NCI-H2029 (cell line): Measurements from ENCODE around the gene PLA2R1.

Experiments
- DNase-seq: peaks from one replicate; lab custom pipeline; 2025; lab: John Stamatoyannopoulos, UW

The PLA2R1 gene

GRCh38 chr2:159933727-159934049 lies 128.7 kb downstream of the PLA2R1 start:
- no peak for DNase-seq

GRCh38 chr2:159933040-159933726 lies 129.2 kb downstream of the PLA2R1 start:
- no peak for DNase-seq

GRCh38 chr2:159926695-159927094 lies 135.7 kb downstream of the PLA2R1 start:
- DNase-seq = no peak

- DNase-seq = peak; percentile 18
Observed at GRCh38 chr2:159925975-159926374, 136.4 kb downstream of the PLA2R1 start.

GRCh38 chr2:159922563-159922962 lies 139.9 kb downstream of the PLA2R1 start:
- no peak for DNase-seq

- DNase-seq = no peak
Observed at GRCh38 chr2:159921752-159922404, 140.5 kb downstream of the PLA2R1 start.

GRCh38 chr2:159916511-159916910 lies 145.9 kb downstream of the PLA2R1 start:
- no peak for DNase-seq

GRCh38 chr2:159913900-159914299 lies 148.5 kb downstream of the PLA2R1 start:
- DNase-seq = no peak

GRCh38 chr2:159912580-159912979 lies 149.8 kb downstream of the PLA2R1 start:
- DNase-seq = no peak

- no peak for DNase-seq
Observed at GRCh38 chr2:159910951-159911350, 151.5 kb downstream of the PLA2R1 start.

GRCh38 chr2:159908623-159909022 lies 153.8 kb downstream of the PLA2R1 start:
- no peak for DNase-seq

GRCh38 chr2:159907909-159908308 lies 154.5 kb downstream of the PLA2R1 start:
- peak; percentile 47 for DNase-seq

GRCh38 chr2:159905926-159906714 lies 156.3 kb downstream of the PLA2R1 start:
- DNase-seq = no peak

- no peak for DNase-seq
Observed at GRCh38 chr2:159904959-159905305, 157.5 kb downstream of the PLA2R1 start.

- peak; percentile 54 for DNase-seq
Observed at GRCh38 chr2:159904127-159904958, 158.1 kb downstream of the PLA2R1 start, which contains the start of gene LY75. Gene LY75 (minus strand): TSS chr2:159904756.

- DNase-seq = peak; percentile 14
Observed at GRCh38 chr2:159903443-159904126, 158.8 kb downstream of the PLA2R1 start.

GRCh38 chr2:159902722-159903121 lies 159.7 kb downstream of the PLA2R1 start:
- DNase-seq = no peak

GRCh38 chr2:159900343-159900742 lies 162.1 kb downstream of the PLA2R1 start:
- DNase-seq = no peak

- DNase-seq = no peak
Observed at GRCh38 chr2:159898441-159898840, 164.0 kb downstream of the PLA2R1 start.

- no peak for DNase-seq
Observed at GRCh38 chr2:159897720-159898119, 164.7 kb downstream of the PLA2R1 start.

GRCh38 chr2:159897081-159897480 lies 165.3 kb downstream of the PLA2R1 start:
- no peak for DNase-seq
